AG04450 (cell line): ENCODE measurements around the gene ANO6. TPM values are rescaled to one million over a fixed set of nuclear protein-coding genes. Genes with fewer than 3 reads are reported as not detected.

Experiments
- CTCF ChIA-PET: fragments of 300-600, 350-600 bp; formaldehyde crosslinking; extraction: SDS; loops from one replicate; lab custom pipeline; 2022; ENCODE audit warnings: antibody characterized with exemption, inconsistent platforms; lab: Charles Lee
- POLR2A ChIA-PET: fragments of 350-600 bp; formaldehyde crosslinking; extraction: SDS; loops from one replicate; lab custom pipeline; 2021; ENCODE audit warnings: antibody characterized with exemption, inconsistent platforms; lab: Yijun Ruan, JAX
- DNase-seq: peaks from one replicate; pipeline ENCODE4 v3.0.0-alpha.2; 2011; ENCODE audit warnings: low read depth, low spot score
- H3K27ac ChIP-seq: one replicate; pipeline ENCODE4 v1.5.1; 2012; ENCODE audit warnings: low read depth, low read length, control low read depth
- H3K27me3 ChIP-seq: one replicate; pipeline ENCODE4 v1.6.0; 2012; ENCODE audit warnings: low read length; ENCODE audit not compliant: control insufficient read depth, insufficient read depth
- H3K4me3 ChIP-seq: 2 replicates; pipeline ENCODE4 v1.5.1; 2011; ENCODE audit warnings: mild to moderate bottlenecking, low read depth, low read length, control low read depth
- H3K9me3 ChIP-seq: 2 replicates; pipeline ENCODE4 v1.5.1; 2012; ENCODE audit warnings: low read length; ENCODE audit not compliant: control insufficient read depth, insufficient read depth
- polyA plus RNA-seq: library from polyadenylated mRNA; depleted of rRNA; stranded (reverse); fragments of >200 nt; gene quantifications from 2 replicates; pipeline ENCODE4 v1.2.3, GENCODE V29; 2011
- TF ChIP-seq, protein P1 (sequence below): IDR thresholded peaks from 2 replicates; pipeline ENCODE4 v1.5.1; 2011; ENCODE audit warnings: low read depth, low read length, control low read depth, inconsistent platforms

Gene ANO6
- polyA plus RNA-seq, 1 experiment = 51.9 TPM

DNA sequence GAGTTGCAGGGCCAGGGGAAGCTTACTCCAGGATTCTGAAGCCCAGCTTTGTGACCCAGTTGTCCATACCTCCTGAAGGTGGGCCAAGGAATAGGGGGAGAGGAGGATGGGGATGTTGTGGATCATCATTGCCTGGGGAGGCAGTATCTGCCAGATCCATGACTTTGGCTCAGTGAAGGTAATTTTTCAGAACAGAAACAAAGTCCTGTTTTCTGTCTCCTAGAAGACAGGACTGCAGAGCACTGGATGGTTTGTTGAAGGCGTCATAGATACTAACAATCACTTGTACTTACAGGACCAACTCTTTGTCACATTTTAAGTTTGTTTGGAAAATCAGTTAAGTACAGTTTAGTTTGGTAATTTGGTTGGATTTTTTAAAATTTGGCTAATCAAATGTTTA is 38.4 kb downstream of the ANO6 start:
- CTCF ChIA-PET = interaction anchor here (1.0 kb wide), 1 partner anchor 84 kb away, joined by 3 read pairs; no protein-coding TSS in a partner anchor

DNA sequence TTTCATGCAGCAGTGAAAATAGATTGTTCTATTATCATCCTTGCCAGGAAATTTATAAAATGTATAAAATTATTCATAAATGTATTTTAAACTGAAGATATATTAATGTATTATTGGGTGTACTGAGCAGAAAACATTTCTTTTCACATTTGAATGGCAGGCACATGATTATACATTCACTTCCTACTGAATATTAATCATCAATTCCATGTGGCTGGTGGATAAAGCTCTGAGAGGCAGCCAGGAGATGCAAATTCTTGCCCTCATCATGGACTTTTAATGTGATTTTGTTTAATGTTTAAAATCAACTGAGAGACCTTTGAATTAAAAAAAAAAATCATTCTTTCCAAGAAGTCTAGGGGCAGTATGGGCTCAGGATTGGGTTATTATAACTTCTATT is 40.8 kb downstream of the ANO6 start:
- no peak for DNase-seq
- POLR2A ChIA-PET = no interaction called here
- TF ChIP-seq, protein P1, sequence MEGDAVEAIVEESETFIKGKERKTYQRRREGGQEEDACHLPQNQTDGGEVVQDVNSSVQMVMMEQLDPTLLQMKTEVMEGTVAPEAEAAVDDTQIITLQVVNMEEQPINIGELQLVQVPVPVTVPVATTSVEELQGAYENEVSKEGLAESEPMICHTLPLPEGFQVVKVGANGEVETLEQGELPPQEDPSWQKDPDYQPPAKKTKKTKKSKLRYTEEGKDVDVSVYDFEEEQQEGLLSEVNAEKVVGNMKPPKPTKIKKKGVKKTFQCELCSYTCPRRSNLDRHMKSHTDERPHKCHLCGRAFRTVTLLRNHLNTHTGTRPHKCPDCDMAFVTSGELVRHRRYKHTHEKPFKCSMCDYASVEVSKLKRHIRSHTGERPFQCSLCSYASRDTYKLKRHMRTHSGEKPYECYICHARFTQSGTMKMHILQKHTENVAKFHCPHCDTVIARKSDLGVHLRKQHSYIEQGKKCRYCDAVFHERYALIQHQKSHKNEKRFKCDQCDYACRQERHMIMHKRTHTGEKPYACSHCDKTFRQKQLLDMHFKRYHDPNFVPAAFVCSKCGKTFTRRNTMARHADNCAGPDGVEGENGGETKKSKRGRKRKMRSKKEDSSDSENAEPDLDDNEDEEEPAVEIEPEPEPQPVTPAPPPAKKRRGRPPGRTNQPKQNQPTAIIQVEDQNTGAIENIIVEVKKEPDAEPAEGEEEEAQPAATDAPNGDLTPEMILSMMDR = no peak
- no peak overlapping the region for H3K27ac ChIP-seq
- no peaks in the 10 kb centered on the region for H3K27me3 ChIP-seq
- CTCF ChIA-PET = interaction anchor here (0.8 kb wide), 1 partner anchor 13 kb away, joined by 3 read pairs; no protein-coding TSS in a partner anchor
- no peaks in the 10 kb centered on the region; the same call in 1 of the 2 replicates for H3K9me3 ChIP-seq
- H3K4me3 ChIP-seq = no peak overlapping the region

More for the DNA sequence above, 38.4 kb downstream of the ANO6 start:
- DNase-seq = no peak
- Histone ChIP-seq H3K27me3 (no peaks in the 10 kb centered on the region), H3K9me3 (no peaks in the 10 kb centered on the region; the same call in 1 of the 2 replicates), H3K4me3 (no peak overlapping the region), H3K27ac (no peak overlapping the region)
- TF ChIP-seq, protein P1 = no peak
- POLR2A ChIA-PET = no interaction called here

DNA sequence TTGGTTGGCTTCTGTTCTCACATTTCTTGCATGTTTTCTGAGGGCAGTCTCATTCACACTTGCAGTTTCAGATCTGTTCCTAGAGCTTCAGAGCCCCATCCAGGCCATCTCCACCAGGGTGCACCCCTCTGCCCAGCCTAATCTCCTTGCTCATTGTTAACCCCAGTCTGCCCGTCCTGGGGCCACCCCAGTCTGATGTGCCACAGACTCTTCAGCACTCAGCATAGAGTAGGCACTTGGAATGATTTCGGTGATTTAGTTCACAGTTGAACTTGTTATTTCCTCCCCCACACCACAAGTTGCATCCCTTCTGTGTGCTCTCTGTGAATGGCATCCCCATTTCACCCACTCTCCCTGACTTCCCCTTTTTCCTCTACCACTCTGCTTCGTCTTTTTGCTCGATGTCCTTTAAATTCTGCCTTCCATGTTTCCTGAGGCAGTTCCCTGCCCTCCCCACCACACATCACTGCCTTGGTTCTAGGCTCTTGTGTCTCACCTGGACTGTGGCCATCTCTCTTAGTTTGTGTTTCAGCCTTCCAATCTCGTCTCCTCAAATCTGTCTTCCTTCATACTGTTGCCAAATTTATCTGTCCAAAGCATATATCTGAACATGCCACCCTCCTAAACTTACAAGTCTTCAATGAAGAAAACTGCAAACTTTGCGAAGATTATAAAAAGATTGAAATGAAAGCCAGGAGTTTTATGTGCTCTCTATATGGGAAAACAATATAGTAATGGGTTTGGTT is 41.5 kb downstream of the ANO6 start:
- TF ChIP-seq, protein P1 = no peak
- CTCF ChIA-PET = interaction anchor here (0.8 kb wide), 1 partner anchor 12 kb away, joined by 3 read pairs; no protein-coding TSS in a partner anchor
- H3K9me3 ChIP-seq = no peaks in the 10 kb centered on the region; the same call in 1 of the 2 replicates

DNA sequence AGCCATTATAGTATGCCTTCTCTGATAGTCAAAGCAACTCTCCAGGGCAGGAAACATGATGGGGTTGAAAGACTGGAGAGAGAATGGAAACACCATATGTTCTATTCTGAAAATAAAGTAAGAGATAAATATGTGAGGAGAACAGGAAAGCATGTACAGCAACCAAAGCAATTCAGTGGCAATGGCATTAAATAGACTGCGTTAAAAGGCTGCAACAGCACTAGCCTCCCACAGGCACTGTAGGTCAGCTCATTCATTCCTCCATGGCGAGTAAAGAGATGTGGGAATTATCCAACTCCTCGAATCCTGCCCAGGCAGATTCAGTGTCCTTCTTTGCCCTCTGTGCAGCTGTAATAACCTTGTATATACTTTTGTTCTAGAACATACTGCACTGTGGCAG is 43.8 kb downstream of the ANO6 start:
- TF ChIP-seq, protein P1 = no peak
- H3K4me3 ChIP-seq = no peak overlapping the region
- ChIA-PET CTCF (interaction anchor here (1.0 to 1.4 kb wide), 3 partner anchors 9 to 42 kb away, joined by 3 to 8 read pairs (median 3); no protein-coding TSS in a partner anchor), POLR2A (interaction anchor here (1.2 kb wide), 1 partner anchor 25 kb away, joined by 3 read pairs; no protein-coding TSS in a partner anchor)
- no peaks in the 10 kb centered on the region for H3K27me3 ChIP-seq
- peak overlapping the region; percentile 76 for H3K27ac ChIP-seq
- DNase-seq = no peak
- H3K9me3 ChIP-seq = no peaks in the 10 kb centered on the region; the same call in 1 of the 2 replicates

More for the DNA sequence above, 41.5 kb downstream of the ANO6 start:
- POLR2A ChIA-PET = no interaction called here
- no peak for DNase-seq
- Histone ChIP-seq H3K27me3 (no peaks in the 10 kb centered on the region), H3K4me3 (no peak overlapping the region), H3K27ac (no peak overlapping the region)
